Mucosa of descending colon (tissue), 3 donors: ENCODE measurements around the gene DNAJC21. TPM values are rescaled to one million over a fixed set of nuclear protein-coding genes. Genes with fewer than 3 reads are reported as not detected.

Experiments used
- ATAC-seq: fragments of 200-7000 bp; cut with Tn5 transposase; one replicate; pipeline ENCODE4 v1.9.1; 2020; ENCODE audit warnings: mild to moderate bottlenecking, moderate library complexity
- DNase-seq, 3 donors: peaks; one replicate each; pipeline ENCODE4 v3.0.0-alpha.2; 2020
- H3K36me3 ChIP-seq: fragments of 200-600 bp; one replicate; pipeline ENCODE4 v1.8.0; 2021; ENCODE audit warnings: low read depth, mild to moderate bottlenecking
- H3K4me1 ChIP-seq: fragments of 200-600 bp; one replicate; pipeline ENCODE4 v1.8.0; 2021; ENCODE audit warnings: low read depth, mild to moderate bottlenecking
- H3K4me3 ChIP-seq: fragments of 200-600 bp; one replicate; pipeline ENCODE4 v1.8.0; 2021; ENCODE audit warnings: mild to moderate bottlenecking
- H3K9me3 ChIP-seq: fragments of 200-600 bp; one replicate; pipeline ENCODE4 v1.8.0; 2021; ENCODE audit warnings: mild to moderate bottlenecking
- intact Hi-C, 2 donors: fragments of 100-400 bp; cut with DNase I in 1 of 2; cut with micrococcal nuclease in 1 of 2; formaldehyde crosslinking; loops; one replicate each; pipeline versions ENCODE4 v1.11.0 to v1.11.1; 2022; cut with DNase I, micrococcal nuclease
- total RNA-seq, 3 donors: library from RNA; stranded (reverse); fragmentation: NEBNext Ultra II Directional in 2 of 3; extraction: Animal tissue kit (Norgen Biotek cat#: 25700) in 2 of 3; gene quantifications; one replicate each; pipeline versions ENCODE4 v1.2.1 to v1.2.4, GENCODE V29; 2021 to 2023
- TF ChIP-seq, protein P1 (sequence below): fragments of 200-600 bp; IDR thresholded peaks from one replicate; pipeline ENCODE4 v1.8.0; 2022; ENCODE audit warnings: antibody characterized with exemption, mild to moderate bottlenecking
- donor health status: DM: no; HTN: no; CAD: no; lungs with moderate emphysema.
- donor health status: DM: no; HTN: no; CAD: no.
- donor health status: DM: no; HTN: yes; CAD: no.

DNAJC21 gene
- total RNA-seq, 3 donors from 2014 or later = 37.1 to 53.6 (median 40.1) TPM

DNA sequence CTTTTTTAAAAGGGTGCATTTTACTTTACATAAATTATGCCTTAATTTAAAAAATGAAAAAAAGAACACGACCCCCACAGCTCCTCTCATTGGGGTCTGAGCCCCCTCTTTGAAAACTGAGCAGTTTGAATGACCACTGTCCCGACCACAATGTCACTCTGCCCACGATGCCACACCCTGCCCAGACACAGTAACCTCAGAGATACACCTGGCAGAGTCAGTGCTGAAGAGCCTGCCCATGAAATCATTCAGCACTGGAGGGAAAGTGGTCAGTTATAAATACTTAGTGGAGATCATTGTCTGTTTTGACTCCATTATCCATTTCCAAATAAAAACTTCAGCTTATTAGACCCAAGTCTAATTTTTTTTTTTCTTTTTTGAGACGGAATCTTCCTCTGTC lies 49.3 kb downstream of the DNAJC21 start:
- Histone ChIP-seq H3K9me3 (no peaks in the 10 kb centered on the region), H3K4me3 (no peak overlapping the region), H3K36me3 (no peaks in the 10 kb centered on the region), H3K4me1 (no peaks in the 10 kb centered on the region)
- no peak for DNase-seq
- no peak for ATAC-seq
- intact Hi-C loops = no loop called here
- TF ChIP-seq, protein P1, sequence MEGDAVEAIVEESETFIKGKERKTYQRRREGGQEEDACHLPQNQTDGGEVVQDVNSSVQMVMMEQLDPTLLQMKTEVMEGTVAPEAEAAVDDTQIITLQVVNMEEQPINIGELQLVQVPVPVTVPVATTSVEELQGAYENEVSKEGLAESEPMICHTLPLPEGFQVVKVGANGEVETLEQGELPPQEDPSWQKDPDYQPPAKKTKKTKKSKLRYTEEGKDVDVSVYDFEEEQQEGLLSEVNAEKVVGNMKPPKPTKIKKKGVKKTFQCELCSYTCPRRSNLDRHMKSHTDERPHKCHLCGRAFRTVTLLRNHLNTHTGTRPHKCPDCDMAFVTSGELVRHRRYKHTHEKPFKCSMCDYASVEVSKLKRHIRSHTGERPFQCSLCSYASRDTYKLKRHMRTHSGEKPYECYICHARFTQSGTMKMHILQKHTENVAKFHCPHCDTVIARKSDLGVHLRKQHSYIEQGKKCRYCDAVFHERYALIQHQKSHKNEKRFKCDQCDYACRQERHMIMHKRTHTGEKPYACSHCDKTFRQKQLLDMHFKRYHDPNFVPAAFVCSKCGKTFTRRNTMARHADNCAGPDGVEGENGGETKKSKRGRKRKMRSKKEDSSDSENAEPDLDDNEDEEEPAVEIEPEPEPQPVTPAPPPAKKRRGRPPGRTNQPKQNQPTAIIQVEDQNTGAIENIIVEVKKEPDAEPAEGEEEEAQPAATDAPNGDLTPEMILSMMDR = no peak

DNA sequence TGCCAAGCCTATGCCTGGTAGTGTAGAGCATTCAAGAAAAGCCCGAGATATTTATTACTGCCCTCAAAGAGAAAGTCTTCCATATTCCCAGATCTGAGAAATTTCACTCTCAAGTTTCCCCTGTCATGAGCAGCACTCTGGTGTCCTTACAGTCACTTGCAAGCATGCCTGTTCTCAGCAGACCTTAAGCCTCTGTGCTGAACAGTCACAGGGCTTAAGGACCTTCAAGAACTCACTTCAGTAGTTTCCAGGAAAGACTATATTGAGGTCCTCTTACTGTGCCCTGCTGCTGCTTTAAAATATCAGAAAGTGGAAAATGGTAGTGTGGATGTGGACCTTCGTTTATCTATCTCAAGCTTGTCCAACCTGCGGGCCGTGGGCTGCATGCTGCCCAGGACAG lies 53.5 kb downstream of the DNAJC21 start:
- no peaks in the 10 kb centered on the region for H3K36me3 ChIP-seq
- intact Hi-C loops = no loop called here
- H3K4me3 ChIP-seq = no peak overlapping the region
- ATAC-seq (no peak), DNase-seq (no peak)
- peaks cover 11% of the 10 kb centered on the region for H3K9me3 ChIP-seq
- TF ChIP-seq, protein P1 = no peak
- H3K4me1 ChIP-seq = no peaks in the 10 kb centered on the region

DNA sequence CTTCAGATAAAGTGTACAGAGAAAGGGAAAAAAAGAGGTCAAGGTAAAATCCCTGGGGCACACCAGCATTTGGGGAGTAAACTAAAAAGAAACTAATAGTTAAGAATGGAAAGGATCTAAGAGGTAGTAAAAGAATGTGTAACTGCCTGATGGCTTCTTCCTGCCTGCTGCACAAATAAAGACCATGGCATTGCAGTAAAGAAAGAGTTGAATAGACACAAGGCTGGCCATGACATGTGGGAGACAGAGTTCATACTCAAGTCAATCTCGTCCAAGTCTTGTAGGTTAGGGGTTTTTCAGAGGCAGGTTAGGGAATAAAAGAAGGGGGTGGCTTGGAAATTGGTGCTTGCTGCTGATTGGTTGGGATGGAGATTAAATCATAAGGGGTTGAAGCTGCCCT lies 57.6 kb downstream of the DNAJC21 start:
- intact Hi-C loops = no loop called here
- H3K4me3 ChIP-seq = no peak overlapping the region
- ATAC-seq (no peak), DNase-seq (no peak)
- peaks cover 11% of the 10 kb centered on the region for H3K9me3 ChIP-seq
- TF ChIP-seq, protein P1 = no peak
- no peaks in the 10 kb centered on the region for H3K36me3 ChIP-seq
- no peaks in the 10 kb centered on the region for H3K4me1 ChIP-seq

DNA sequence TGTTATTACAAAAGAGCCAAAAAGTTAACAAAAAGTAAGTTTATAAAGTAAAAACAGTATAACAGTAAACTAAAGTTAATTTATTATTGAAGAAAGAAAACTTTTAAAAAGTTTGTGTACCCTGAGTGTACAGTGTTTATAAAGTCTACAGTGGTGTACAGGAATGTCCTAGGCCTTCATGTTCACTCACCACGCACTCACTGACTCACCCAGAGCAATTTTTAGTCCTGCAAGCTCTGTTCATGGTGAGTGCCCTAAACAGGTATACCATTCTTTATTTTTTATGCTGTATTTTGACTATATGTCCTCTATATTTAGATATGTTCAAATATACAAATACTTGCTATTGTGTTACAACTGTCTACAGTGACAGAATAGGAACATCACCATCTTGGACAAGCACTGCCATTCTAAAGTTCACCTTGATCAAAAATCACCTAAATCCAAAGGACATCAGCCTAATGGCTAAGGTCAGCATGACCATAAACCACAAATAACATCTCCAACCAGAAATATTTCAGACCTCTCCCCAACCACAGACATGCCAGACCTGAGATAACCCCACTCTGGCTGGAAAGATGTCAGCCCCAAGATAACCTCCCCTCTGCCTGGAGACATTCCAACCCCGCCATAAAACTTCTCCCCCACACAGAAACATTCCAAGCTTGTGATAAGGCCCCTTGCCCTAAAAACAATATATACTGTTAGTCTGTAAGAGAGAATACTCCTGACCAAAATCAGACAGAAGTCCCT lies 62.3 kb downstream of the DNAJC21 start:
- Histone ChIP-seq H3K4me3 (no peak overlapping the region), H3K9me3 (no peaks in the 10 kb centered on the region), H3K36me3 (no peaks in the 10 kb centered on the region), H3K4me1 (no peaks in the 10 kb centered on the region)
- intact Hi-C loops = no loop called here
- TF ChIP-seq, protein P1 = no peak
- DNase-seq (no peak), ATAC-seq (no peak)

DNA sequence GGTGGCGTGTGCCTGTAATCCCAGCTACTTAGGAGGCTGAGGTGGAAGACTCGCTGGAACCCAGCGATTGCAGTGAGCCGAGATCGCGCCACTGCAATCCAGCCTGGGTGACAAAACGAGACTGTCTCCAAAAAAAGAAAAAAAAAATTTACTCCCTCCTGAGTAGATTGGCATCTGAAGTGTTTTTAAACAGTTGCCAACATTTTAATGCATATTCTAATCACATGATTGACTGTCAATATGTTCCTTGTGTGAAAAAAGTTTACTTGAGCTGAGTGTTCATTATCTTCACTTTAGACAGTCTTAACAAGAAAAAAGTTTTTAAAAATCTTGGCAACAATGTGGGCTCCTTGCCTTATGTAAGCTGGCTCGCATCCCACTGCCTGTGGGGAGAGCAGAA lies 64.6 kb downstream of the DNAJC21 start:
- DNase-seq (no peak), ATAC-seq (no peak)
- H3K9me3 ChIP-seq = no peaks in the 10 kb centered on the region
- TF ChIP-seq, protein P1 = no peak
- intact Hi-C loops = no loop called here
- H3K4me3 ChIP-seq = no peak overlapping the region
- no peaks in the 10 kb centered on the region for H3K36me3 ChIP-seq
- H3K4me1 ChIP-seq = no peaks in the 10 kb centered on the region
